Activated CD8-positive, alpha-beta T cell treated with anti-CD3 and anti-CD28 coated beads for 36 hours (primary cell): ENCODE measurements around the gene FERMT3. TPM values are rescaled to one million over a fixed set of nuclear protein-coding genes. Genes with fewer than 3 reads are reported as not detected.

Experiments used
- ATAC-seq: fragments of 200-7000 bp; cut with Tn5 transposase; one replicate; pipeline ENCODE4 v1.10.0; 2021; ENCODE audit warnings: mild to moderate bottlenecking, moderate library complexity
- CTCF ChIA-PET: fragments of 350-600 bp; sonication (Branson Sonifier 250); formaldehyde crosslinking; loops from one replicate; lab custom pipeline; 2021; ENCODE audit warnings: antibody characterized with exemption; lab: Charles Lee
- POLR2A ChIA-PET: fragments of 350-600 bp; sonication (Branson Sonifier 250); formaldehyde crosslinking; loops from one replicate; lab custom pipeline; 2021; ENCODE audit warnings: antibody characterized with exemption; lab: Charles Lee
- DNase-seq: peaks from one replicate; pipeline ENCODE4 v3.0.0-alpha.2; 2020
- H3K27ac Mint-ChIP-seq: one replicate; pipeline ENCODE4 v1.8.0; 2021; ENCODE audit warnings: mild to moderate bottlenecking, mixed read lengths
- H3K27me3 Mint-ChIP-seq: one replicate; pipeline ENCODE4 v1.8.0; 2021; ENCODE audit warnings: mixed read lengths
- H3K36me3 Mint-ChIP-seq: one replicate; pipeline ENCODE4 v1.8.0; 2021; ENCODE audit warnings: low read depth, mixed read lengths
- H3K4me1 Mint-ChIP-seq: one replicate; pipeline ENCODE4 v1.8.0; 2021; ENCODE audit warnings: low read depth, mixed read lengths
- H3K4me3 Mint-ChIP-seq: one replicate; pipeline ENCODE4 v1.8.0; 2021; ENCODE audit warnings: mild to moderate bottlenecking, moderate library complexity, mixed read lengths
- H3K9me3 Mint-ChIP-seq: one replicate; pipeline ENCODE4 v1.8.0; 2021; ENCODE audit warnings: mixed read lengths
- intact Hi-C: fragments of 100-400 bp; cut with micrococcal nuclease; formaldehyde crosslinking; loops from one replicate; pipeline ENCODE4 v1.10.0; 2022
- total RNA-seq, 2 experiments: library from RNA; stranded (reverse); gene quantifications; one replicate each; pipeline ENCODE4 v1.2.3, GENCODE V29; 2021
- TF ChIP-seq, protein P1 (sequence below): fragments of 200-600 bp; IDR thresholded peaks from one replicate; pipeline ENCODE4 v1.8.0; 2022; ENCODE audit warnings: antibody characterized with exemption, mild to moderate bottlenecking

The FERMT3 gene
- total RNA-seq, 2 experiments from 2014 or later, result 210 to 214 TPM

GRCh38 chr11:64164392-64165312, 41.9 kb upstream of the FERMT3 start:
- CTCF ChIA-PET, result interaction anchor here (1.7 to 5.4 kb wide), 3 partner anchors 12 to 164 kb away, joined by 9 to 21 read pairs (median 11); no protein-coding TSS in a partner anchor
- ATAC-seq, result no peak

DNA sequence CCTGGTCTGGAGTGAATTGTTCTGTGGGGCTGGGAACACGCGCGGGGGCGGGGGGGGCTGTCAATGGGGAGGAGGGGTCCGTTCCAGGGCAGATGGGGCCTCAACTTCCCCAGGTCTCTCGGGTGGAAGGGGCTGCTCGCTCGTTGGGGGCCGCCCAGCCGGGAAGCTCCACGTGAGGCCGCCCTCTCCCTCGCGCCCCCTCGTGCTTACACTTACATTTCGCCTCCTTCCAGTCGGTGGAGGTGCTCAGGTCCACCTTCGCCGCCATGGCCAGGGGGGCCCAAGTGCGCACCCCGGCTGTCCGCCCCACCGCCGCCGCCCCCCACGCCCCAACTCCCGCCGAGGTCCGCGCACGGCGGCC, 41.1 kb upstream of the FERMT3 start:
- peak; percentile 48 for DNase-seq
- intact Hi-C loops, result no loop called here
- CTCF ChIA-PET, result interaction anchor here (1.3 to 5.4 kb wide), 3 partner anchors 13 to 165 kb away, joined by 5 to 21 read pairs (median 11); no protein-coding TSS in a partner anchor
- Mint-ChIP-seq H3K4me3 (peak overlapping the region; percentile 84), H3K4me1 (peaks cover 18% of the 10 kb centered on the region), H3K9me3 (no peaks in the 10 kb centered on the region), H3K27me3 (no peaks in the 10 kb centered on the region), H3K36me3 (peaks cover 14% of the 10 kb centered on the region), H3K27ac (no peak overlapping the region)
- POLR2A ChIA-PET, result interaction anchor here (0.8 to 3.0 kb wide), 7 partner anchors 9 to 328 kb away, joined by 3 to 25 read pairs (median 3); partner anchors contain the start of genes FERMT3 and STIP1
- TF ChIP-seq, protein P1, sequence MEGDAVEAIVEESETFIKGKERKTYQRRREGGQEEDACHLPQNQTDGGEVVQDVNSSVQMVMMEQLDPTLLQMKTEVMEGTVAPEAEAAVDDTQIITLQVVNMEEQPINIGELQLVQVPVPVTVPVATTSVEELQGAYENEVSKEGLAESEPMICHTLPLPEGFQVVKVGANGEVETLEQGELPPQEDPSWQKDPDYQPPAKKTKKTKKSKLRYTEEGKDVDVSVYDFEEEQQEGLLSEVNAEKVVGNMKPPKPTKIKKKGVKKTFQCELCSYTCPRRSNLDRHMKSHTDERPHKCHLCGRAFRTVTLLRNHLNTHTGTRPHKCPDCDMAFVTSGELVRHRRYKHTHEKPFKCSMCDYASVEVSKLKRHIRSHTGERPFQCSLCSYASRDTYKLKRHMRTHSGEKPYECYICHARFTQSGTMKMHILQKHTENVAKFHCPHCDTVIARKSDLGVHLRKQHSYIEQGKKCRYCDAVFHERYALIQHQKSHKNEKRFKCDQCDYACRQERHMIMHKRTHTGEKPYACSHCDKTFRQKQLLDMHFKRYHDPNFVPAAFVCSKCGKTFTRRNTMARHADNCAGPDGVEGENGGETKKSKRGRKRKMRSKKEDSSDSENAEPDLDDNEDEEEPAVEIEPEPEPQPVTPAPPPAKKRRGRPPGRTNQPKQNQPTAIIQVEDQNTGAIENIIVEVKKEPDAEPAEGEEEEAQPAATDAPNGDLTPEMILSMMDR, result no peak
- peak; percentile 19 for ATAC-seq

More at GRCh38 chr11:64164392-64165312, 41.9 kb upstream of the FERMT3 start:
- Mint-ChIP-seq H3K27me3 (no peaks in the 10 kb centered on the region), H3K9me3 (no peaks in the 10 kb centered on the region), H3K4me1 (peaks cover 16% of the 10 kb centered on the region), H3K27ac (peak overlapping the region; percentile 80), H3K4me3 (peak overlapping the region; percentile 84), H3K36me3 (peaks cover 11% of the 10 kb centered on the region)
- DNase-seq, result no peak
- TF ChIP-seq, protein P1, result no peak
- intact Hi-C loops, result no loop called here
- POLR2A ChIA-PET, result interaction anchor here (0.8 to 3.0 kb wide), 9 partner anchors 9 to 391 kb away, joined by 3 to 25 read pairs (median 3); partner anchors contain the start of genes FERMT3 and STIP1

DNA sequence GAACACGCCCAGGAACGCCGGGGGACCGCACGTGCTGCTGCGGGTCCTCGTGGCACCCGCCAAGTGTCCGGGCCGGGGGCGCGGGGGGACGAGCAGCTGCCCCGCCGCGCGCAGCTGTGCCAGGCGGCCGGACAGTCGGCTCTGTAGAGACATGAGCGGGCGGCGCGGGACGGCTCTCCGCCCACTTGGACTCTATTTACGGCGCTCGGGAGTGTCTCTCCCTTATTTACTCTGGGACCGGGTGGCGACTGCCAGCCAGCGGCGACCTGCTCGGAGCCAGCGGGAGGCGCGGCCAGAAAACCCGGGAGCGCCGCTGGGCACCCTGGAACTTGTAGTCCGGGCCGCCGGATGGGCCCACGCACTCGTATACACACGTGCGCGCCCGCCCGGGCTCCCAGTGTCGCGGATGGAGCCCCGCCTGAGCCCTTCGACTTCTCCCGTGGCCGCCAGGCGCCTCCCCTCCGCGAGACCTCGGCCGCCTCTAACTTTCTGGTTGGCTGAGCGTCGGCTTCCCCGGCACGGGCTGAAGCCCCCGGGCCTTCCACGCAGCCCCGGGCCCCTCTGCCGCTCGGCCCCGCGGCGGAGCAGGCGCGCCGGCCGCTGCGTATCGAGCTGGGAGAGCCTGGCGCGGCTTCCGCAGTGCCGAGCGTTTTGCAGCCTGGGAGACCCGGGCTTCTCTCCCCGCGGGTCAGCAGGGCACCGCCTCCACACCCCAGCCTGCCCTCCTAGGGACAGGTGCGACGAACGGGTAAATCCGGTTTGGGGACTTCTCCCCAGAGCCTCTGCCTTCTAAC, 40.5 kb upstream of the FERMT3 start, which contains the start of gene MACROD1:
Gene MACROD1 (minus strand): TSS at position 272 of the 794 bp plus-strand sequence. CDS start 119 bp downstream, at position 153.
- Mint-ChIP-seq H3K9me3 (no peaks in the 10 kb centered on the region), H3K36me3 (peaks cover 12% of the 10 kb centered on the region), H3K4me3 (peak within 1 kb of the TSS; percentile 84), H3K27me3 (no peaks in the 10 kb centered on the region), H3K4me1 (peaks cover 18% of the 10 kb centered on the region), H3K27ac (peak within 1 kb of the TSS; percentile 86)
- ATAC-seq (peak; percentile 93), DNase-seq (peak; percentile 92)
- POLR2A ChIA-PET, result interaction anchor here (0.6 to 3.0 kb wide), 9 partner anchors 8 to 349 kb away, joined by 3 to 25 read pairs (median 4); partner anchors contain the start of genes FERMT3 and STIP1
- intact Hi-C loops, result no loop called here
- TF ChIP-seq, protein P1, result no peak
- CTCF ChIA-PET, result interaction anchor here (0.9 to 5.4 kb wide), 4 partner anchors 13 to 166 kb away, joined by 3 to 21 read pairs (median 5); no protein-coding TSS in a partner anchor

DNA sequence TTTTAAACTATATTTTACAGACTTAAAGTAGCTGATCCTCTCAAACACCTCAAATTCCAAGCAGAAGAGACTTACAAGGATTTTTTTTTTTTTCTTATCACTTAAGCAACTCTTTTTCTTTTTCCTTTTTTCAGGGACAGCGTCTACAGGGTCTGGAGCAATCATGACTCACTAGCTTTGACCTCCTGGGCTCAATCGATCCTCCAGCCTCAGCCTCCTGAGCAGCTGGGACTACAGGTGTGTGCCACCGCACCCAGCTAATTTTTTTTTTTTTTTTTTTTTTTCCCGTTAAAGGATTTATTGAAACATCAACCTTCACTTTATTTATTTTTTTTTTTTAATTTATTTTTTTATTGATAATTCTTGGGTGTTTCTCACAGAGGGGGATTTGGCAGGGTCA, 36.1 kb upstream of the FERMT3 start:
- H3K4me1 Mint-ChIP-seq, result peaks cover 8% of the 10 kb centered on the region
- intact Hi-C loops, result no loop called here
- POLR2A ChIA-PET, result interaction anchor here (0.5 to 1.9 kb wide), 7 partner anchors 8 to 1577 kb away, joined by 3 to 8 read pairs (median 3); partner anchors contain the start of gene STIP1
- DNase-seq, result no peak
- no peak overlapping the region for H3K4me3 Mint-ChIP-seq
- H3K27me3 Mint-ChIP-seq, result no peaks in the 10 kb centered on the region
- CTCF ChIA-PET, result no interaction called here
- H3K9me3 Mint-ChIP-seq, result peaks cover 6% of the 10 kb centered on the region
- peaks cover 10% of the 10 kb centered on the region for H3K36me3 Mint-ChIP-seq
- TF ChIP-seq, protein P1, result no peak
- H3K27ac Mint-ChIP-seq, result no peak overlapping the region
- no peak for ATAC-seq
